ENCODE measurements around the gene CLIP1.

GRCh38 chr12:122304924-122305323 is 117.5 kb downstream of the CLIP1 start:
- TF ChIP-seq, protein P1, sequence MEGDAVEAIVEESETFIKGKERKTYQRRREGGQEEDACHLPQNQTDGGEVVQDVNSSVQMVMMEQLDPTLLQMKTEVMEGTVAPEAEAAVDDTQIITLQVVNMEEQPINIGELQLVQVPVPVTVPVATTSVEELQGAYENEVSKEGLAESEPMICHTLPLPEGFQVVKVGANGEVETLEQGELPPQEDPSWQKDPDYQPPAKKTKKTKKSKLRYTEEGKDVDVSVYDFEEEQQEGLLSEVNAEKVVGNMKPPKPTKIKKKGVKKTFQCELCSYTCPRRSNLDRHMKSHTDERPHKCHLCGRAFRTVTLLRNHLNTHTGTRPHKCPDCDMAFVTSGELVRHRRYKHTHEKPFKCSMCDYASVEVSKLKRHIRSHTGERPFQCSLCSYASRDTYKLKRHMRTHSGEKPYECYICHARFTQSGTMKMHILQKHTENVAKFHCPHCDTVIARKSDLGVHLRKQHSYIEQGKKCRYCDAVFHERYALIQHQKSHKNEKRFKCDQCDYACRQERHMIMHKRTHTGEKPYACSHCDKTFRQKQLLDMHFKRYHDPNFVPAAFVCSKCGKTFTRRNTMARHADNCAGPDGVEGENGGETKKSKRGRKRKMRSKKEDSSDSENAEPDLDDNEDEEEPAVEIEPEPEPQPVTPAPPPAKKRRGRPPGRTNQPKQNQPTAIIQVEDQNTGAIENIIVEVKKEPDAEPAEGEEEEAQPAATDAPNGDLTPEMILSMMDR (IDR thresholded peaks at IDR 0.05; ENCODE audit: low read depth, low read length): no peak
- no peak for TF ChIP-seq EZH2phosphoT487 (IDR thresholded peaks at IDR 0.05; ENCODE audit: low read depth)
